C4-2B (cell line): ENCODE results near the gene ANKH.
A peak's percentile ranks its signal among the peaks of the same experiment; 100 is the strongest.

Experiments
- H3K27ac ChIP-seq: fragments of 450-650 bp; 2 replicates; pipeline ENCODE4 v1.5.1; 2017
- ZFX ChIP-seq: fragments of 450-650 bp; IDR thresholded peaks from 2 replicates; pipeline ENCODE4 v1.6.1; 2017
- TF ChIP-seq, protein P1 (sequence below): fragments of 450-650 bp; conservative IDR thresholded peaks from 2 replicates; pipeline ENCODE4 v1.5.1; 2017; ENCODE audit warnings: mild to moderate bottlenecking

ANKH gene

DNA sequence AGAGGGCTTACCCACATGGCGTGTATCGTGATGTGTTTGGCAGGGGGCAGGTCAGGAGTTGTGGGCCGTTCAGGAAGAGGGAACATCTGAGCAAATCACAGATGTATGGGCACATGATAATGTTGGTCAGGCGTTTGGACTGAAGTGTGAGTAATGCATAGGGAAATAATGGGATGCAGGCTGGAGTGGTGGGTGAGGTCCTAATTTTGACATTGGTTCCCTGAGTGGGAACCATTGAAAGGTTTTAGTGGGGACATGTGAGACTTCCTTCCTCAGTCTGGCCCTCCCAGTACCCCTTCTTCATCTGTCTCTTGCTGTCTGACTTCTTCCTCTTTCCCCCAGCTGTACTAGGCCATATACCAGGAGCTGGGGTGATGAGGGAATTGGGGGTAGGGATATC is 199.5 kb downstream of the ANKH start:
- peak overlapping the region; percentile 53 for H3K27ac ChIP-seq
- TF ChIP-seq, protein P1, sequence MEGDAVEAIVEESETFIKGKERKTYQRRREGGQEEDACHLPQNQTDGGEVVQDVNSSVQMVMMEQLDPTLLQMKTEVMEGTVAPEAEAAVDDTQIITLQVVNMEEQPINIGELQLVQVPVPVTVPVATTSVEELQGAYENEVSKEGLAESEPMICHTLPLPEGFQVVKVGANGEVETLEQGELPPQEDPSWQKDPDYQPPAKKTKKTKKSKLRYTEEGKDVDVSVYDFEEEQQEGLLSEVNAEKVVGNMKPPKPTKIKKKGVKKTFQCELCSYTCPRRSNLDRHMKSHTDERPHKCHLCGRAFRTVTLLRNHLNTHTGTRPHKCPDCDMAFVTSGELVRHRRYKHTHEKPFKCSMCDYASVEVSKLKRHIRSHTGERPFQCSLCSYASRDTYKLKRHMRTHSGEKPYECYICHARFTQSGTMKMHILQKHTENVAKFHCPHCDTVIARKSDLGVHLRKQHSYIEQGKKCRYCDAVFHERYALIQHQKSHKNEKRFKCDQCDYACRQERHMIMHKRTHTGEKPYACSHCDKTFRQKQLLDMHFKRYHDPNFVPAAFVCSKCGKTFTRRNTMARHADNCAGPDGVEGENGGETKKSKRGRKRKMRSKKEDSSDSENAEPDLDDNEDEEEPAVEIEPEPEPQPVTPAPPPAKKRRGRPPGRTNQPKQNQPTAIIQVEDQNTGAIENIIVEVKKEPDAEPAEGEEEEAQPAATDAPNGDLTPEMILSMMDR = no peak
- no peak for TF ChIP-seq ZFX

DNA sequence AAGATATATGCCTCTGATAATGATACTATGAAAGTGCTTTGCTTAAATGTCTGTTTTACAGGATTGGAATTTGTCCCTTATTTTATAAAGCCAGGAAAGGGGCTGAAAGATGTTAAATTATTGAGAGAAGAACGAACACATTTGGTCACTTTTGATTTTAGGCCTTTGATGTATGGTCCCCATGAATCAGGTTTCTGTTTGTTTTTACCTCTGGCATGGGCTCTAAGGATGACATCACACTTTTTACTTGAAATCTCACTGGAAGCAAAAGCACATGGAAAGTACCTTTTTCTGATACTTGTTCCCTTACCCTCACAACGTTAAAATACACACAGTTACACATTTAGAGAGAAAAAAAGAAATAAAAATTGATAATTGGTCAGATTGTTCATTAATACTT is 200.2 kb downstream of the ANKH start:
- TF ChIP-seq, protein P1 = no peak
- no peak for TF ChIP-seq ZFX
- no peak overlapping the region for H3K27ac ChIP-seq

DNA sequence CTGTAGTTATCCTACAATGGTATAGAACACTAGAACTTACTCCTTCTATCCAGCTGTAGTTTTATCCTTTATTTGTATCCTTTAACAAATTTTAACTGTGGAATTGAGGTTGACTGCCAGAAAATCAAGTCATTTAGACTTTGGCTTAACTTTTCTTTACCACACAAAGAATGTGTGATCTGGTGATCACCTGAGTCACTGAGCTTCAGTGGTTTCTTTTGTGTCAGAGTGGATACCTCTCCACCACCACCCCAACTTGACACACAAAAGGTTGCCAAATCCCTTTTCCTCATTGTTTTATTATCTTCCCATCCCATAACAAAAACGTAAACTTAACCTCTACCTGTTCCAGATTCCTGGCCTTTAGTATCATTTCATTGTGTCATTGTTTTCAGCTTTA is 201.6 kb downstream of the ANKH start:
- H3K27ac ChIP-seq = no peak overlapping the region
- TF ChIP-seq ZFX = no peak
- TF ChIP-seq, protein P1 = no peak

DNA sequence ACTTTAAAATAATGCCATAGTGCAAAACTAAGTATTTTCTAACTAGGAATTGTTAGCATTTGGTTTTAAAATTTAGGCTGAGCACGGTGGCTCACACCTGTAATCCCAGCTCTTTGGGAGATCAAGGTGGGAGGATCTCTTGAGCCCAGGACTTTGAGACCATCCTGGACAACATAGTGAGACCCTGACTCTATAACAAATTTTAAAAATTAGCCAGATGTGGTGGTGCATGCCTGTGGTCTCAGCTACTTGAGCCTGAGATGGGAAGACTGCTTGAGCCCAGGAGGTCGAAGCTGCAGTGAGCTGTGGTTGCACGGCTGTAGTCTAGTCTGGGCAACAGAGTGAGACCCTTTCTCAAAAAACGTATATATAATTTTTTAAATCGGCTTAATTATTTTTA is 202.2 kb downstream of the ANKH start:
- no peak overlapping the region for H3K27ac ChIP-seq
- no peak for TF ChIP-seq ZFX
- TF ChIP-seq, protein P1 = no peak

DNA sequence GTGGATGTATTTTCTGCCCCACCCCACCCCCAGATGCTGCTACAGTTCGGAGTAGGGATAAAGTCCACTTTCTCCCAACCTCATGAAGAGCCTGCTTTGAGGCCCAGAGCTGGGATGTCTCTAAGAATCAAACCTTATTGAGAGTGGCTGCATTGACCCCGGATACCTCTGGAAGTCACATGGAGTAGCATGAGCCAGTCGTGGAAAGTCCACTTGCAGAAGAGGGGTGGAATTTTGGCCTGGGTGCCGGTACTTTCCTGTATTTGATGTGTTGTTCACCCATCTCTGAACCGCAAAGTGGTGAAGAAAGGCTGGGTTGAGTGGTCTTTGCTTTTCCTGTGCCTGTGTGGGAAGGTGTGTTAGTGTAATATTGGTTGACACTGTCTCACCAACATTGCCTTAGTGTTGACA is 203.4 kb downstream of the ANKH start:
- H3K27ac ChIP-seq = no peak overlapping the region
- TF ChIP-seq ZFX = no peak
- TF ChIP-seq, protein P1 = no peak

DNA sequence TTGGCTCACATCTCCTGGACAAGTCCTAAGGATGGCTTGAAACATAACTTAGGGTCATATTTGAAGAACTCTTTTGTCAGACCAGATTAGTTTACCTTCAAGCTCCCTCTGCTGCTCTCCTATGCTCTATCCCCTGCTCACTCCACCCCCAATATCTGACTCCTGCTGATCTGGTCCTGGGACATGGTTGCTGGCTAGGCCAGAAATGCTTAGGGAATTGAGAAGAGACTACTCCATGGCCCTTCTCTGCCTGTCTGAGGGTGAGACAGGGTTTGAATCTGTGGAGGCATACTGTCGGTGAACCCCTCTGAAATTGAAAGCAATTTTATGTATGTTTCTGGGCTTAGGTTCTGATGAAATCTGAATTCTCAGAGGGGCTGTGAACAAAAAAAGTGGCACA is 203.8 kb downstream of the ANKH start:
- no peak overlapping the region for H3K27ac ChIP-seq
- TF ChIP-seq ZFX = no peak
- TF ChIP-seq, protein P1 = no peak

DNA sequence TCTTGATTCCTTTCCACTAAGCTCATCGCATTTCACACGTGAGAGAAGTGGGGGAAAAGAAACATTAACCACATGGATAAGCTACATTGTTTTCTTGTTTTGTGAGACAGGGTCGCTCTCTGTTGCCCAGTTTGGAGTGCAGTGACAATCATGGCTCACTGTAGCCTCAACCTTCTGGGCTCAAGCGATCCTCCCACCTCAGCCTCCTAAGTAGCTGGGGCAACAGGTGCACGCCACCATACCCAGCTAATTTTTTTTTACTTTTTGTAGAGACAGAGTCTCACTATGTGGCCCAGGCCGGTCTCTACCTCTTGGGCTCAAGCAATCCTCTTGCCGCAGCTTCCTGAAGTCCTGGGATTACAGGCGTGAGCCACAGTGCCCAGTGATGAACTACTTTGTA is 204.3 kb downstream of the ANKH start:
- H3K27ac ChIP-seq = no peak overlapping the region
- TF ChIP-seq, protein P1 = no peak
